ENCODE data around the gene SLC66A3.

The SLC66A3 gene

DNA sequence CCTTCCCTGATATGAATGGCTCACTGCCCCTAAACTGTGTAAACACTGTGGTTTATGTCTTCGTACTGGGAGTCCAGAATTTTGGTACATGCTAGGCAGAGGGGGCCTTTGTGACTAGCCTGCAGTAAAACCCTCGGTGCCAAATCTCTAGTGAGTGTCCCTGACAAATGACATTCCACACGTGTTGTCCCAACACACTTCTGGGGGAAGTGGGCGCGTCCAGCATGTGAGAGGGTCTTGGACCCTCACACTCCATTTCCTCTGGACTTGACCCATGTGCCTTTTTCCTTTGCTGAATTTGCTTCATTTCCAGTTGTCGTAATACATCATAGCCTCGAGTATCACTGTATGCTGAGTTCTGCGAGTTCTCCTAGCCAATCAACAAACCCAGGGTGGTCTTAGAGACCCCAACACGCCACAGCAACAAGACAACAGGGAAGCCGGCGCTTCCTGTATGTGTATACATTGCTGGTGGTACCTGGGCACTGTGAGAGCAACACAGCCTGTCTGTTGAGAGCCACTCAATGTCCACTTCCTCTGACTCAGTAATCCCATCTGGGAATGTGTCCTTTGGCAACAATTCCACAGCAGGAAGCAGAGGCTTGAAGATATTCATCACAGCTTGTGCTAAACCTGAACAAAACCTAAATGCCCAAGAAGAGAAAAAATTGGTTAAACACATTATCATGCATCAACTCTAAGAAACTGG is 26.9 kb upstream of the SLC66A3 start:
- no peak for DNase-seq (ENCODE audit: extremely low spot score)
- ChIA-PET CTCF (interaction anchor here (2.5 to 7.4 kb wide), 3 partner anchors 8 to 319 kb away, joined by 9 to 103 read pairs (median 65); no protein-coding TSS in a partner anchor), POLR2A (no interaction called here)
- TF ChIP-seq, protein P1, sequence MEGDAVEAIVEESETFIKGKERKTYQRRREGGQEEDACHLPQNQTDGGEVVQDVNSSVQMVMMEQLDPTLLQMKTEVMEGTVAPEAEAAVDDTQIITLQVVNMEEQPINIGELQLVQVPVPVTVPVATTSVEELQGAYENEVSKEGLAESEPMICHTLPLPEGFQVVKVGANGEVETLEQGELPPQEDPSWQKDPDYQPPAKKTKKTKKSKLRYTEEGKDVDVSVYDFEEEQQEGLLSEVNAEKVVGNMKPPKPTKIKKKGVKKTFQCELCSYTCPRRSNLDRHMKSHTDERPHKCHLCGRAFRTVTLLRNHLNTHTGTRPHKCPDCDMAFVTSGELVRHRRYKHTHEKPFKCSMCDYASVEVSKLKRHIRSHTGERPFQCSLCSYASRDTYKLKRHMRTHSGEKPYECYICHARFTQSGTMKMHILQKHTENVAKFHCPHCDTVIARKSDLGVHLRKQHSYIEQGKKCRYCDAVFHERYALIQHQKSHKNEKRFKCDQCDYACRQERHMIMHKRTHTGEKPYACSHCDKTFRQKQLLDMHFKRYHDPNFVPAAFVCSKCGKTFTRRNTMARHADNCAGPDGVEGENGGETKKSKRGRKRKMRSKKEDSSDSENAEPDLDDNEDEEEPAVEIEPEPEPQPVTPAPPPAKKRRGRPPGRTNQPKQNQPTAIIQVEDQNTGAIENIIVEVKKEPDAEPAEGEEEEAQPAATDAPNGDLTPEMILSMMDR (IDR thresholded peaks at IDR 0.05; ENCODE audit: control extremely low read depth, extremely low read depth, low read depth, missing control alignments): no peak

DNA sequence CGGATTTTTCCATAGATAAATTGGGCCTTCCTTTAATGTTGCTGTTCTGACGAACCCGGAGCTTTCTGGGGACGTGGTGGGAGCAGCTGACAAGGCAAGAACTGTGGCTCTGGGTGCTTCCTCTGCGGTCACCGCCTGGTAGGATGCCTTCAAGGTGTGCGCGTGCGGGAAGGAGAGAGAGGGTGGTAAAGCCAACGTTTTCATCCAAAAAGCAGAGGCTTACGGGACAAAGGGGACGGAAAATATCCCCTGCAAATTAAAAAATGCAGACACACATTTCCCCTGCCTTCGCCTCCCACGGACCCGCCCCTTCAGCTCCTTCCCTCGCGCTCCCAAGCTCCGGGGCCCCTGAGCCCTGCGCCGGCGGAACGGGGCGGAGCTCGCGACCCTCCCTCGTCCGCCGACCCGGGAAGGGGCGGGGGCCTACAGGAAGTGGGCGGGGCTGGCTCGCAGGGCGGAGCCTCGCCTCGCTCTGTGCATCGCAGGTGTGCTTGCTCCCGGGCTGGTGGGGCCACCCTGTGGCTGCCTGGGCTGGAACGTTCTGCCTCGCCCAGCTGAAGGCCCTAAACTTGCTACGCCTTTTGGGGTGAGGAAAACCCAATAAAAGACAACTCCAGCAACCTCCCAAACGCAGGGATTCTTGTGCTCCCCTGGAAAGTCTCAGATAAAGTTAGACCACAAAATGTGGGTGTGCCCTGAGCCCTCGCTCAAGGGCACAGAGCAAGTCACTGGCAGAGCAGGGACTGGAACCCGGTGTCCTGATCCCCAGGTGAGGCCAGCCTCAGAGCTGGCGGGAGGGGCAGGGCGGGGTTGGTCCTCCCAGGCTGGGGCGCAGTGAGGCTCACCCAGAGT is 25.4 kb upstream of the SLC66A3 start:
- ChIA-PET CTCF (interaction anchor here (1.1 to 8.6 kb wide), 9 partner anchors 9 to 453 kb away, joined by 3 to 207 read pairs (median 11); no protein-coding TSS in a partner anchor), POLR2A (no interaction called here)
- DNase-seq (ENCODE audit: extremely low spot score): peak; percentile 76
- TF ChIP-seq, protein P1 (IDR thresholded peaks at IDR 0.05; ENCODE audit: control extremely low read depth, extremely low read depth, low read depth, missing control alignments): peak; percentile 45

DNA sequence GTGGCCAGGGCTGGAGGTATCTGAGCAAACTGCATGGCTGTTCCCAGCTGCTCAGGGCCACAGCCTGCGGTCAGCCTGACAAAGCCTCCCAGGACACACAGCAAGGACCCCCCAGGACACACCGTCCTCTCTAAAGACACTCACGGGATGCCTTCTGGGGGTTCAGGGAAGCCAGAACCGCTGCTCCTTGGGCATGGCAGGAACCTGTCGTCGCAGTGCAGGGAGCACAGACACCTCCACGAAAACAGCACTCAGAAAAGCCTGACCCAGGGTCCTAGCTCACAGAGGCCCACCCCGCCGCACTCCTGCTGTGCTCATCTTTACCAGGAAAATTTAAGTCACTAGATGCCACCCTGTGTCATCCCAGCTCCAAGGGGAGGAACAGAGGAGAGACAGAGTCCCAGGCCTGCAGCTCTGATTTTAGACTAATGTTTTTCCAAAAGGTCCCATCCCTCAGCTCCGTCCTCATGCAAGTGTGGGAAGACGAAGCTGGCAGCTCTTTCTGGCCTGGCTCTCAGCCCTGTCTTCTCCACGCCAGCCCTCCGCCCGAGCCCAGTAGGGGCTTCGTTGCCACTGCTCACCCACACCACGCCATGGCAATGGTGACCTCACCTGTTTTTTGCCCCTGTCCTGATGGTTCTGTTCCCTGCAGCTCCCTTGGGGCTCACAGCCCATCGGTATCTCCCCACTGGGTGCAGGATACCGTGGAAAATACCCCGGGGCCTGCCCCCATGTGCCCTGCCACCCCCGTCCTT is 23.9 kb upstream of the SLC66A3 start:
- no peak for DNase-seq (ENCODE audit: extremely low spot score)
- CTCF ChIA-PET: interaction anchor here (0.9 to 8.6 kb wide), 30 partner anchors 11 to 550 kb away, joined by 3 to 207 read pairs (median 6); partner anchors contain the start of genes E2F6 and ROCK2
- POLR2A ChIA-PET: interaction anchor here (0.6 kb wide), 1 partner anchor 477 kb away, joined by 4 read pairs; no protein-coding TSS in a partner anchor
- TF ChIP-seq, protein P1 (IDR thresholded peaks at IDR 0.05; ENCODE audit: control extremely low read depth, extremely low read depth, low read depth, missing control alignments): no peak

DNA sequence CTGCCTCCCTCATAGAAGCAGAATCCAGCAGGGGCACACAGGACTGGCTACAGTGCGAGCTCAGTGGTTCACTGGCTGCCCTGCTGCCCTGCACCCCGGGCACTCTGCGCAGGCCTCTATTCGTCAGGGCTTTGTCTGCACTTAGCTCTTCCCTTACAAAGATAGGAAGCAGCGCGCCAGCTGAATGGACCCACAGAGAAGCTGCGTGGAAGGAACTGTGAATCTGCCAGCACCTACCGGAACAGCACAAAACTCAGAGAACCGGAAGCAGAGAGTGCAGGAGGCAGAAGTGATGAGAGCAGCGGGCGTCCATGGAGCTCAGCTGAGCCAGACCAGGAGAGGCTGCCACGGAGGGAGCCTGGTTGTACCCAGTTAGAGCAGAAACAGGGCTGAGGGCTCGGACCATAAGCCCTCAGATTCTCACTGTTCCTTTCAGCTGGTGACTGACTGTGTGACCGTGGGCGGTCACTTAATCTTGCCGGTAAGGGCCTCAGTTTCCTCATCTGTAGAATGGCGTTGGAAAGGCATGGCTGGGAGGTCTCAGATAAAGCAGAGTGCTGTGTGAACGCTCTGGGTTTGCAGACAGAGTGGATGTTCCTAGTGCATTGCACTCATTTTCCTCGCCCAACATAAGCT is 23.1 kb upstream of the SLC66A3 start:
- DNase-seq (ENCODE audit: extremely low spot score): no peak
- POLR2A ChIA-PET: interaction anchor here (0.6 kb wide), 1 partner anchor 478 kb away, joined by 4 read pairs; no protein-coding TSS in a partner anchor
- TF ChIP-seq, protein P1 (IDR thresholded peaks at IDR 0.05; ENCODE audit: control extremely low read depth, extremely low read depth, low read depth, missing control alignments): no peak
- CTCF ChIA-PET: interaction anchor here (0.7 to 8.6 kb wide), 54 partner anchors 12 to 648 kb away, joined by 3 to 207 read pairs (median 5); partner anchors contain the start of genes E2F6 and ROCK2

DNA sequence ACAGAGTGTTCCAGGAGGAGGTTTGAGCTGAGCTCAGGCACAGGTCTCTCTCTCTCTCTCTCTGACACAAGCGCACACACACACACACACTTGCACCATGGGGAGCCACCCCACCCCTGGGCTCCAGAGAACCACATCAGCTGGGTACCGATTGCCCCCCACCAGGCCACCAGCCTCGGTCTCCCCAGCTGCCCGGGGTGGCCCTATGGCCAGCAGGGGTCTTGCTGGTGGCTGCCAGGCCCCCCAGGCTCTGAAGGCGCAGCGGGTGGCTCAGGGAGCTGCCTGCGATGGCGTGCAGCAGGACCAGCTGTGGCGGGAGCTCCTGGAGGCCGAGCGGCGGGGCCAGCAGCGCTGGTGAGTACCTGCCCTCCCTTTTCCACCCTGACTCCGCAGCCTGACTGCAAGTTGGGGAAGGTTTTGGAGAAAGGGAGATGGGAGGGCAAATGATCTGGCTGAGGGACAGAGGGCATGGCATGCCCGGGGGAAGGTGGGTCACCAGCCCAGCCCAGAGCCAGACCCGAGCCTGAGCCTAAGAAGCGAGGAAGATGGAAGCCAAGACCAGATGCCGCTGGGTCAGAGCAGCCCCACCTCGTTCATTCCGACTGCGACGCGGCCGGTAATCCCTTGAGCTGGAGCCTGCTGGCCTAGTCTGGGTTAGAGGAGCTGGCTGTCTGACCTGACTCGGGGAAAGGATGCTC is 21.9 kb upstream of the SLC66A3 start:
- ChIA-PET POLR2A (no interaction called here), CTCF (interaction anchor here (0.6 to 8.6 kb wide), 57 partner anchors 11 to 646 kb away, joined by 3 to 207 read pairs (median 4); partner anchors contain the start of genes E2F6, ROCK2 and SLC66A3)
- DNase-seq (ENCODE audit: extremely low spot score): no peak
- TF ChIP-seq, protein P1 (IDR thresholded peaks at IDR 0.05; ENCODE audit: control extremely low read depth, extremely low read depth, low read depth, missing control alignments): no peak

Measured in GM10248 (cell line).